Measurements from ENCODE around the gene GPR146. TPM values are rescaled to one million over a fixed set of nuclear protein-coding genes. Genes with fewer than 3 reads are reported as not detected.
A peak's percentile ranks its signal among the peaks of the same experiment; 100 is the strongest.

The GPR146 gene
- total and polyA plus RNA-seq, 2 of the 13 experiments (the other 11 are each of a cell fraction or from before 2014, with no cell fraction given), result 2.0 to 15.9 TPM

DNA sequence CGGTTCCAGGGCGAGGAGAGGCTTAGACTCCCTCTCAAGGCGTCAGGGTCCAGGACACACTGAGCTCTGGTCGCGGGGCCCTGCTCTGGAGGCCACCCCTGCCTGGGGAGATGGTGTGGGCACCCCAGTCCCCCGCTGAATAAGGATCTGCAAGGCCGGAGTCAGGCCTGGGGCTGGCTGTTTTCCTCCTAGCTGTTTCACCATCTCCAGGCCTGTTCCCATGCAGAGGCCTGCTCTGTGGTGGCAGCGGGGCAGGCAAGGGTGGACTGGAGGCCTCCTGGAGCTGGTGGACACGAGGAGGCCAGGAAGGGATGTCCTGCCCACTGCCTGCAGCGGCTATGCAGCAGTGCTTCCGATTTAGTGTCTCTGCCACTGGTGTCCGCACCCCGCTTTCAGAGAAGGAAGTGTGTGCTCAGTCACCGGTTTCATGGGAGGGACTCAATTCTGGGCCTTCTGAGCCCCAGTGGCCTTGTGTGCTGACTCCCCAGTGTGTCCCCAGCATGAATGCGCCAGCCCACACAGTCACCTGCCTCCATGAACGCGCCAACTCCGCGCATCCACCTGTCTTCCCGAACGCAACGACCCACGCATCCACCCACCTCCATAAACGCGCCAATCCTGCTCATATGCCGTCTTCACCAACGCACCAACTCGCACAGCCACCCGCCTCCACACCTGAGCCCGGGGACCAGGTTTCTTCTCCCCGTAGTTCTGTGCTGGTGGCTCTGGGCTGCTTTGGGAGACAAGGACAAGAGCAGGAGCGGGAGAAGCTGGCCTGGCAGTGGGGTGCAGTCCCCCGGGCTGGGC lies 14.5 kb upstream of the GPR146 start:
- CTCF ChIA-PET (ENCODE audit: low intra/inter-chr PET ratio, low total read pairs), result no interaction called here
- peaks cover 2 to 8% of the 10 kb centered on the region in 2 experiments; a peak in 2 of 5 replicates for H3K36me3 ChIP-seq (replicated peaks in 1 of 2; ENCODE audit: control insufficient read depth in 1 of 2, insufficient read depth in 2 of 2, low read length in 2 of 2)
- intact Hi-C loops (cut with micrococcal nuclease; ENCODE audit: unreplicated experiment) (no loop called here), in situ Hi-C loops (cut with HindIII; ENCODE audit: extremely low pct_ligation_motif_present, low pct_unique_long_range_greater_than_20kb) (no loop called here)
- H2AFZ ChIP-seq (ENCODE audit: low read length), result no peak overlapping the region
- H3K9me3 ChIP-seq (ENCODE audit: low read length), result no peaks in the 10 kb centered on the region
- ATAC-seq (no peak; the same call in 1 of the 3 replicates), FAIRE-seq (no peak), DNase-seq (ENCODE audit: low spot score) (no peak)
- TF ChIP-seq AGO2 (optimal IDR thresholded peaks at IDR 0.05; ENCODE audit: low read depth, low read length) (peak; percentile 59), ZNF274 (CRISPR knock-in tag; IDR thresholded peaks at IDR 0.05) (no peak), MAFG (CRISPR knock-in tag; IDR thresholded peaks at IDR 0.05) (no peak), ZBTB38 (CRISPR knock-in tag; IDR thresholded peaks at IDR 0.05) (peak; percentile 33; the same call in 1 of the 2 replicates)
- peak overlapping the region; percentile 65 for H3K9ac ChIP-seq (ENCODE audit: insufficient read depth, low read depth, low read length)
- H3K79me2 ChIP-seq (ENCODE audit: insufficient read depth, low read length), result peaks cover 12% of the 10 kb centered on the region
- no peaks in the 10 kb centered on the region for H4K20me1 ChIP-seq (ENCODE audit: insufficient read depth, low read length)
- 0 out of 6 replicates have a peak overlapping the region, but pooled peaks of 1 of the 3 experiments have one; percentile 73 for H3K4me3 ChIP-seq (replicated peaks in 1 of 3; ENCODE audit: insufficient read depth in 1 of 3, low read depth in 2 of 3, low read length in 3 of 3)
- H3K4me2 ChIP-seq (ENCODE audit: low read depth, low read length), result peak overlapping the region; percentile 75; the same call in 1 of the 2 replicates
- BruUV-seq (replicated peaks), result no TSS peak
- POLR2A ChIA-PET, result interaction anchor here (0.7 to 2.5 kb wide), 5 partner anchors 11 to 127 kb away, joined by 3 to 12 read pairs (median 5); partner anchors contain the start of gene GPR146
- H3K4me1 ChIP-seq (ENCODE audit: insufficient read depth, low read length), result peaks cover 29% of the 10 kb centered on the region
- H3K27me3 ChIP-seq (ENCODE audit: control insufficient read depth in 1 of 2, insufficient read depth in 2 of 2, low read length in 2 of 2), result no peaks in the 10 kb centered on the region
- WGBS (ENCODE audit: low lambda C conversion rate), result 98% methylated on average over 24 of the region's 33 CpGs
- H3K27ac ChIP-seq (ENCODE audit: extremely low read length, insufficient read depth, low read length), result peak overlapping the region; percentile 68

DNA sequence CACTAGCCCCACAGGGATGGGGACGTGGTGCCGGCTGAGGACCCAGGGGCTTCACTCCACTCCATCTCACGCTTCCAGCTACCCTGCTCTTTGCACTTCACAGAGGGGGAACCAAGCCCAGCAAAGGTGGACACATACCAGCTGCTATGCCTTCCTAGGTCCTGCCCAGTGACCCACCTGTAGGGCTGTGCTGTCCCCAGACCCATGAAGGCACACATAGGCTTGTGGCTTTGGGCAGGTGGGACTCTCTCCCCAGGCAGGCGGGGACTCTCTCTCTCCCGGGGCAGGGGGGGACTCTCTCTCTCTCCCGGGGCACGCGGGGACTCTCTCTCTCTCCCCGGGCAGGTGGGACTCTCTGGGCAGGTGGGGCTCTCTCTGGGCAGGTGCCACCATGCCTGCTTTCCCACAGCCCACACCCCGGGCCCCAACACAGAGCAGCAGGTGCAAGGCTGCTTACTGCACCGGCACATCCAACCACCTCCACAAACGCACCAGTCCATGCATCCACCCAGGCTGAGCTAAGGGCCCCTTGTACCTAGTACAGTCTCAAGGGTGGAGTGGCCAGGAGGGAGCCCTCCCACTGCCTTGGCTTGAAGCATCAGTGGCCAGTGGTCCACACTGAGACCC lies 13.8 kb upstream of the GPR146 start:
- intact Hi-C loops (cut with micrococcal nuclease; ENCODE audit: unreplicated experiment) (no loop called here), in situ Hi-C loops (cut with HindIII; ENCODE audit: extremely low pct_ligation_motif_present, low pct_unique_long_range_greater_than_20kb) (no loop called here)
- H3K4me2 ChIP-seq (ENCODE audit: low read depth, low read length), result no peak overlapping the region
- no CpG with 5 or more reads among the region's 12 CpGs for WGBS (ENCODE audit: low lambda C conversion rate)
- FAIRE-seq, result no peak
- no peaks in the 10 kb centered on the region for H3K27me3 ChIP-seq (ENCODE audit: control insufficient read depth in 1 of 2, insufficient read depth in 2 of 2, low read length in 2 of 2)
- no peak overlapping the region for H3K9ac ChIP-seq (ENCODE audit: insufficient read depth, low read depth, low read length)
- no TSS peak for BruUV-seq (replicated peaks)
- peaks cover 9% of the 10 kb centered on the region for H3K79me2 ChIP-seq (ENCODE audit: insufficient read depth, low read length)
- no peak for ATAC-seq
- no peak for DNase-seq (ENCODE audit: low spot score)
- ChIA-PET CTCF (ENCODE audit: low intra/inter-chr PET ratio, low total read pairs) (no interaction called here), POLR2A (interaction anchor here (1.7 to 2.5 kb wide), 2 partner anchors 13 to 37 kb away, joined by 6 to 12 read pairs; partner anchors contain the start of gene GPR146)
- no peaks in the 10 kb centered on the region for H4K20me1 ChIP-seq (ENCODE audit: insufficient read depth, low read length)
- peaks cover 2 to 8% of the 10 kb centered on the region in 2 experiments; a peak in 3 of 5 replicates for H3K36me3 ChIP-seq (replicated peaks in 1 of 2; ENCODE audit: control insufficient read depth in 1 of 2, insufficient read depth in 2 of 2, low read length in 2 of 2)
- H2AFZ ChIP-seq (ENCODE audit: low read length), result no peak overlapping the region
- no peak overlapping the region for H3K4me3 ChIP-seq (replicated peaks in 1 of 3; ENCODE audit: insufficient read depth in 1 of 3, low read depth in 2 of 3, low read length in 3 of 3)
- H3K4me1 ChIP-seq (ENCODE audit: insufficient read depth, low read length), result peaks cover 29% of the 10 kb centered on the region
- H3K27ac ChIP-seq (ENCODE audit: extremely low read length, insufficient read depth, low read length), result peak overlapping the region; percentile 18
- no peaks in the 10 kb centered on the region for H3K9me3 ChIP-seq (ENCODE audit: low read length)
- TF ChIP-seq EEA1 (CRISPR knock-in tag; IDR thresholded peaks at IDR 0.05; ENCODE audit: borderline replicate concordance), result no peak
- TF ChIP-seq, protein P1, sequence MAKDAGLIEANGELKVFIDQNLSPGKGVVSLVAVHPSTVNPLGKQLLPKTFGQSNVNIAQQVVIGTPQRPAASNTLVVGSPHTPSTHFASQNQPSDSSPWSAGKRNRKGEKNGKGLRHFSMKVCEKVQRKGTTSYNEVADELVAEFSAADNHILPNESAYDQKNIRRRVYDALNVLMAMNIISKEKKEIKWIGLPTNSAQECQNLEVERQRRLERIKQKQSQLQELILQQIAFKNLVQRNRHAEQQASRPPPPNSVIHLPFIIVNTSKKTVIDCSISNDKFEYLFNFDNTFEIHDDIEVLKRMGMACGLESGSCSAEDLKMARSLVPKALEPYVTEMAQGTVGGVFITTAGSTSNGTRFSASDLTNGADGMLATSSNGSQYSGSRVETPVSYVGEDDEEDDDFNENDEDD (CRISPR knock-in tag; IDR thresholded peaks at IDR 0.05; ENCODE audit: borderline replicate concordance), result no peak

Data from HepG2 (cell line).